K562 (cell line): ENCODE results near the gene ENSA. TPM values are rescaled to one million over a fixed set of nuclear protein-coding genes. Genes with fewer than 3 reads are reported as not detected.

Experiments
- ARHGAP35 ChIP-seq: fragments of 450-650 bp; IDR thresholded peaks from 2 replicates; pipeline ENCODE4 v1.6.1; 2018; ENCODE audit not compliant: partially characterized antibody
- CREB3 ChIP-seq: fragments of 450-650 bp; conservative IDR thresholded peaks from 2 replicates; pipeline ENCODE4 v1.6.1; 2016; ENCODE audit warnings: missing genetic modification characterization, low read depth, mild to moderate bottlenecking, missing compliant biosample characterization, moderate library complexity
- CTCFL ChIP-seq: IDR thresholded peaks from 2 replicates; pipeline ENCODE4 v1.6.1; 2011; ENCODE audit warnings: borderline replicate concordance, low read depth, mild to moderate bottlenecking, moderate library complexity, low read length; ENCODE audit not compliant: insufficient read depth, poor library complexity, severe bottlenecking
- GTF2E2 ChIP-seq: fragments of 200-800 bp; sonication (Bioruptor generic); IDR thresholded peaks from 2 replicates; pipeline ENCODE4 v1.6.1; 2016; ENCODE audit warnings: missing genetic modification characterization, missing compliant biosample characterization
- HCFC1 ChIP-seq: IDR thresholded peaks from 2 replicates; pipeline ENCODE4 v1.6.1; 2012; ENCODE audit warnings: low read depth, low read length, improper control_type of control experiment
- HDAC6 ChIP-seq: IDR thresholded peaks from 2 replicates; pipeline ENCODE4 v1.6.1; 2012; ENCODE audit warnings: low read depth, mild to moderate bottlenecking, control low read depth, inconsistent platforms, low read length, moderate library complexity
- MTA3 ChIP-seq: fragments of 450-650 bp; formaldehyde crosslinking; IDR thresholded peaks from 2 replicates; pipeline ENCODE4 v1.6.1; 2017; ENCODE audit warnings: mild to moderate bottlenecking, borderline replicate concordance
- MXI1 ChIP-seq: IDR thresholded peaks from 2 replicates; pipeline ENCODE4 v1.6.1; 2011; ENCODE audit warnings: low read depth, mild to moderate bottlenecking, improper control_type of control experiment, low read length
- NR2F6 ChIP-seq: fragments of 450-650 bp; formaldehyde crosslinking; IDR thresholded peaks from 2 replicates; pipeline ENCODE4 v1.4.0; 2020; ENCODE audit warnings: mild to moderate bottlenecking
- POLR2A ChIP-seq: fragments of 450-650 bp; conservative IDR thresholded peaks from 2 replicates; pipeline ENCODE4 v1.6.1; 2016
- POLR2G ChIP-seq: fragments of 200-400 bp; formaldehyde crosslinking; IDR thresholded peaks from 2 replicates; pipeline ENCODE4 v1.6.1; 2017; ENCODE audit warnings: low read depth, mild to moderate bottlenecking, antibody characterized with exemption, low read length, moderate library complexity
- PPARD ChIP-seq: fragments of 250-450 bp; sonication (Bioruptor Pico); IDR thresholded peaks from 2 replicates; pipeline ENCODE4 v1.8.0; 2022; ENCODE audit warnings: inconsistent platforms, mild to moderate bottlenecking, moderate library complexity
- SMAD1 ChIP-seq: fragments of 150-350 bp; IDR thresholded peaks from 2 replicates; pipeline ENCODE4 v1.6.1; 2014; ENCODE audit warnings: low read length, low read depth; ENCODE audit not compliant: partially characterized antibody
- TAL1 ChIP-seq: fragments of 450-650 bp; IDR thresholded peaks from 2 replicates; pipeline ENCODE4 v1.6.1; 2016; ENCODE audit warnings: mild to moderate bottlenecking
- ZNF133 ChIP-seq: fragments of 250-450 bp; sonication (Bioruptor Pico); IDR thresholded peaks from 2 replicates; pipeline ENCODE4 v1.4.0; 2020; ENCODE audit warnings: mild to moderate bottlenecking
- ZNF449 ChIP-seq: fragments of 250-450 bp; sonication (Bioruptor Pico); IDR thresholded peaks from 2 replicates; pipeline ENCODE4 v1.8.0; 2022; ENCODE audit warnings: moderate library complexity, mild to moderate bottlenecking, inconsistent platforms
- ZNF696 ChIP-seq: fragments of 250-450 bp; sonication (Bioruptor Pico); conservative IDR thresholded peaks from 2 replicates; pipeline ENCODE4 v1.4.0; 2020; ENCODE audit warnings: mild to moderate bottlenecking, moderate library complexity
- ZNF76 ChIP-seq: fragments of 250-450 bp; sonication (Bioruptor Pico); IDR thresholded peaks from 2 replicates; pipeline ENCODE4 v1.4.0; 2020; ENCODE audit warnings: mild to moderate bottlenecking, moderate library complexity, borderline replicate concordance
- ZSCAN29 ChIP-seq: fragments of 450-650 bp; IDR thresholded peaks from 2 replicates; pipeline ENCODE4 v1.6.1; 2017
- polyA plus RNA-seq, 8 experiments: library from polyadenylated mRNA; depleted of rRNA in 4 of 8; stranded (reverse) in 5 of 8; unstranded in 3 of 8; fragments of >200 nt; fragmentation: Nextera tagmentation in 2 of 8; fragmentation: Illumina TruSeq in 1 of 8; extraction: Ambion mirVana in 2 of 8; extraction: Trizol in 1 of 8; gene quantifications; 2 replicates each; pipeline versions ENCODE4 v1.2.1 to v1.2.3, GENCODE V29; 2011 to 2014; ENCODE audit warnings: inconsistent platforms in 1 of 8, missing spikeins in 1 of 8
- total RNA-seq, 7 experiments: library from RNA; depleted of rRNA in 6 of 7; stranded (reverse); fragments of >200 nt in 6 of 7; fragmentation: Illumina TruSeq in 2 of 7; extraction: Trizol in 2 of 7; gene quantifications; 2 replicates each; pipeline versions ENCODE4 v1.2.1 to v1.2.3, GENCODE V29; 2011 to 2021; ENCODE audit warnings: low replicate concordance in 1 of 7
- TF ChIP-seq, protein P1 (sequence below): IDR thresholded peaks from 3 replicates; pipeline ENCODE4 v1.6.1; 2011; ENCODE audit warnings: borderline replicate concordance, mild to moderate bottlenecking; ENCODE audit not compliant: insufficient read length, insufficient read depth
- TF ChIP-seq, protein P2 (sequence below): fragments of 450-650 bp; formaldehyde crosslinking; conservative IDR thresholded peaks from 2 replicates; pipeline ENCODE4 v1.4.0; 2022; ENCODE audit warnings: mild to moderate bottlenecking, missing genetic modification characterization

The ENSA gene
- total and polyA plus RNA-seq, 9 of the 15 experiments (the other 6 are each of a cell fraction or from before 2014, with no cell fraction given), result 68.1 to 605 (median 188) TPM

- no peak for TF ChIP-seq HDAC6
- TF ChIP-seq POLR2A, result peak; percentile 66
- TF ChIP-seq, protein P1, sequence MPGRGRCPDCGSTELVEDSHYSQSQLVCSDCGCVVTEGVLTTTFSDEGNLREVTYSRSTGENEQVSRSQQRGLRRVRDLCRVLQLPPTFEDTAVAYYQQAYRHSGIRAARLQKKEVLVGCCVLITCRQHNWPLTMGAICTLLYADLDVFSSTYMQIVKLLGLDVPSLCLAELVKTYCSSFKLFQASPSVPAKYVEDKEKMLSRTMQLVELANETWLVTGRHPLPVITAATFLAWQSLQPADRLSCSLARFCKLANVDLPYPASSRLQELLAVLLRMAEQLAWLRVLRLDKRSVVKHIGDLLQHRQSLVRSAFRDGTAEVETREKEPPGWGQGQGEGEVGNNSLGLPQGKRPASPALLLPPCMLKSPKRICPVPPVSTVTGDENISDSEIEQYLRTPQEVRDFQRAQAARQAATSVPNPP, result no peak
- no peak for TF ChIP-seq ARHGAP35
- TF ChIP-seq NR2F6 (CRISPR knock-in tag), result no peak
- no peak for TF ChIP-seq ZNF133 (CRISPR knock-in tag)
- no peak for TF ChIP-seq GTF2E2 (tag)
- TF ChIP-seq MXI1, result no peak
- no peak for TF ChIP-seq CREB3 (tag)
- TF ChIP-seq MTA3, result no peak
- TF ChIP-seq PPARD (CRISPR knock-in tag), result no peak
- TF ChIP-seq HCFC1, result no peak
- no peak for TF ChIP-seq ZNF76 (CRISPR knock-in tag)
- TF ChIP-seq CTCFL, result no peak
- TF ChIP-seq SMAD1, result peak; percentile 14
- no peak for TF ChIP-seq ZNF449 (CRISPR knock-in tag)
- 0 out of 2 replicates have a peak, but pooled peaks have one; percentile 21 for TF ChIP-seq POLR2G
- TF ChIP-seq, protein P2, sequence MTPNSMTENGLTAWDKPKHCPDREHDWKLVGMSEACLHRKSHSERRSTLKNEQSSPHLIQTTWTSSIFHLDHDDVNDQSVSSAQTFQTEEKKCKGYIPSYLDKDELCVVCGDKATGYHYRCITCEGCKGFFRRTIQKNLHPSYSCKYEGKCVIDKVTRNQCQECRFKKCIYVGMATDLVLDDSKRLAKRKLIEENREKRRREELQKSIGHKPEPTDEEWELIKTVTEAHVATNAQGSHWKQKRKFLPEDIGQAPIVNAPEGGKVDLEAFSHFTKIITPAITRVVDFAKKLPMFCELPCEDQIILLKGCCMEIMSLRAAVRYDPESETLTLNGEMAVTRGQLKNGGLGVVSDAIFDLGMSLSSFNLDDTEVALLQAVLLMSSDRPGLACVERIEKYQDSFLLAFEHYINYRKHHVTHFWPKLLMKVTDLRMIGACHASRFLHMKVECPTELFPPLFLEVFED (CRISPR knock-in tag), result peak; percentile 95
- TF ChIP-seq ZSCAN29, result no peak
- TF ChIP-seq TAL1, result no peak
- no peak for TF ChIP-seq ZNF696
Observed at GRCh38 chr1:150574260-150575071, 54.9 kb downstream of the ENSA start (continued).
